ENCODE data around the gene SEMA4G.

The SEMA4G gene

GRCh38 chr10:100993986-100994708 is 24.8 kb downstream of the SEMA4G start:
- DNase-seq = peak; percentile 53 to 79

- no peak for DNase-seq
Observed at GRCh38 chr10:100995181-100995580, 25.9 kb downstream of the SEMA4G start.

GRCh38 chr10:100996678-100997359 is 27.5 kb downstream of the SEMA4G start:
- peak; percentile 53 to 65 for DNase-seq

- DNase-seq = peak; percentile 74 to 83
Observed at GRCh38 chr10:100997360-100998182, 28.3 kb downstream of the SEMA4G start.

- peak; percentile 81 to 87 for DNase-seq
Observed at GRCh38 chr10:100998183-100998990, 29.1 kb downstream of the SEMA4G start.

GRCh38 chr10:100998991-100999741 is 29.9 kb downstream of the SEMA4G start:
- peak; percentile 62 to 63 for DNase-seq

GRCh38 chr10:100999742-101000126 is 30.4 kb downstream of the SEMA4G start, which contains the start of gene LZTS2:
Gene LZTS2 (plus strand): TSS chr10:100999808. CDS start chr10:101002539, 2,731 bp downstream.
- no peak for DNase-seq

- no peak for DNase-seq
Observed at GRCh38 chr10:101000127-101000914, 31.0 kb downstream of the SEMA4G start.

- no peak for DNase-seq
Observed at GRCh38 chr10:101000915-101001658, 31.8 kb downstream of the SEMA4G start.

- DNase-seq = no peak
Observed at GRCh38 chr10:101001659-101002035, 32.3 kb downstream of the SEMA4G start.

- no peak for DNase-seq
Observed at GRCh38 chr10:101002456-101002855, 33.2 kb downstream of the SEMA4G start.

GRCh38 chr10:101003639-101004206 is 34.4 kb downstream of the SEMA4G start:
- DNase-seq = no peak

- no peak for DNase-seq
Observed at GRCh38 chr10:101005361-101005760, 36.1 kb downstream of the SEMA4G start.

- no peak for DNase-seq
Observed at GRCh38 chr10:101005869-101006567, 36.7 kb downstream of the SEMA4G start.

- DNase-seq = no peak
Observed at GRCh38 chr10:101006593-101007098, 37.3 kb downstream of the SEMA4G start.

GRCh38 chr10:101007099-101007711 is 37.9 kb downstream of the SEMA4G start:
- DNase-seq = no peak

GRCh38 chr10:101007915-101008822 is 38.9 kb downstream of the SEMA4G start:
- no peak for DNase-seq

Data from Kasumi-1 (cell line).